HG03159 (cell line): ENCODE results near the gene TMEM26.

Experiments
- ATAC-seq: cut with Tn5 transposase; IDR thresholded peaks from one replicate; pipeline ENCODE4 v1.9.1; 2021; ENCODE audit warnings: mild to moderate bottlenecking, moderate library complexity; ENCODE audit not compliant: unreplicated experiment

The TMEM26 gene

GRCh38 chr10:61463035-61463909, 10.1 kb upstream of the TMEM26 start:
- no peak for ATAC-seq

GRCh38 chr10:61460835-61461234, 7.7 kb upstream of the TMEM26 start:
- no peak for ATAC-seq

- no peak for ATAC-seq
These were observed 4.8 kb upstream of the TMEM26 start for GRCh38 chr10:61458031-61458430.

GRCh38 chr10:61456095-61456789, 3.1 kb upstream of the TMEM26 start:
- ATAC-seq: no peak

GRCh38 chr10:61455656-61456055, 2.5 kb upstream of the TMEM26 start:
- no peak for ATAC-seq

- no peak for ATAC-seq
These were observed 1.4 kb upstream of the TMEM26 start for GRCh38 chr10:61454541-61454940.

GRCh38 chr10:61452151-61452651, 980 bp downstream of the TMEM26 start:
- ATAC-seq: no peak

- no peak for ATAC-seq
These were observed 1.8 kb downstream of the TMEM26 start for GRCh38 chr10:61451357-61451756.

GRCh38 chr10:61448841-61449600, 4.2 kb downstream of the TMEM26 start:
- no peak for ATAC-seq

- no peak for ATAC-seq
These were observed 5.1 kb downstream of the TMEM26 start for GRCh38 chr10:61448091-61448490.

- ATAC-seq: no peak
These were observed 14.0 kb downstream of the TMEM26 start for GRCh38 chr10:61439058-61439609.

- ATAC-seq: no peak
These were observed 14.8 kb downstream of the TMEM26 start for GRCh38 chr10:61438141-61438988.

GRCh38 chr10:61423178-61423577, 30.0 kb downstream of the TMEM26 start:
- ATAC-seq: no peak

GRCh38 chr10:61417661-61418060, 35.5 kb downstream of the TMEM26 start:
- ATAC-seq: no peak

GRCh38 chr10:61415824-61416223, 37.4 kb downstream of the TMEM26 start:
- no peak for ATAC-seq

GRCh38 chr10:61411706-61412105, 41.5 kb downstream of the TMEM26 start:
- no peak for ATAC-seq

- ATAC-seq: no peak
These were observed 42.7 kb downstream of the TMEM26 start for GRCh38 chr10:61410353-61411070.

- no peak for ATAC-seq
These were observed 44.0 kb downstream of the TMEM26 start for GRCh38 chr10:61409157-61409556.

- ATAC-seq: no peak
These were observed 45.1 kb downstream of the TMEM26 start for GRCh38 chr10:61408105-61408504.
